Activated CD8-positive, alpha-beta T cell treated with anti-CD3 and anti-CD28 coated beads for 36 hours (primary cell): ENCODE measurements around the gene HLA-DOB. TPM values are rescaled to one million over a fixed set of nuclear protein-coding genes. Genes with fewer than 3 reads are reported as not detected.
A peak's percentile ranks its signal among the peaks of the same experiment; 100 is the strongest.

Experiments
- ATAC-seq: fragments of 200-7000 bp; cut with Tn5 transposase; one replicate; pipeline ENCODE4 v1.10.0; 2021; ENCODE audit warnings: mild to moderate bottlenecking, moderate library complexity
- CTCF ChIA-PET: fragments of 350-600 bp; sonication (Branson Sonifier 250); formaldehyde crosslinking; loops from one replicate; lab custom pipeline; 2021; ENCODE audit warnings: antibody characterized with exemption; lab: Charles Lee
- POLR2A ChIA-PET: fragments of 350-600 bp; sonication (Branson Sonifier 250); formaldehyde crosslinking; loops from one replicate; lab custom pipeline; 2021; ENCODE audit warnings: antibody characterized with exemption; lab: Charles Lee
- DNase-seq: peaks from one replicate; pipeline ENCODE4 v3.0.0-alpha.2; 2020
- H3K27ac Mint-ChIP-seq: one replicate; pipeline ENCODE4 v1.8.0; 2021; ENCODE audit warnings: mild to moderate bottlenecking, mixed read lengths
- H3K27me3 Mint-ChIP-seq: one replicate; pipeline ENCODE4 v1.8.0; 2021; ENCODE audit warnings: mixed read lengths
- H3K36me3 Mint-ChIP-seq: one replicate; pipeline ENCODE4 v1.8.0; 2021; ENCODE audit warnings: low read depth, mixed read lengths
- H3K4me1 Mint-ChIP-seq: one replicate; pipeline ENCODE4 v1.8.0; 2021; ENCODE audit warnings: low read depth, mixed read lengths
- H3K4me3 Mint-ChIP-seq: one replicate; pipeline ENCODE4 v1.8.0; 2021; ENCODE audit warnings: mild to moderate bottlenecking, moderate library complexity, mixed read lengths
- H3K9me3 Mint-ChIP-seq: one replicate; pipeline ENCODE4 v1.8.0; 2021; ENCODE audit warnings: mixed read lengths
- CTCF ChIP-seq: fragments of 200-600 bp; IDR thresholded peaks from one replicate; pipeline ENCODE4 v1.8.0; 2022; ENCODE audit warnings: antibody characterized with exemption, mild to moderate bottlenecking
- intact Hi-C: fragments of 100-400 bp; cut with micrococcal nuclease; formaldehyde crosslinking; loops from one replicate; pipeline ENCODE4 v1.10.0; 2022
- total RNA-seq, 2 experiments: library from RNA; stranded (reverse); gene quantifications; one replicate each; pipeline ENCODE4 v1.2.3, GENCODE V29; 2021

The HLA-DOB gene
- total RNA-seq, 2 experiments from 2014 or later: 10.2 to 11.6 TPM

GRCh38 chr6:32849126-32849525, 32.3 kb upstream of the HLA-DOB start:
- Mint-ChIP-seq H3K4me3 (peak overlapping the region; percentile 97), H3K27ac (peak overlapping the region; percentile 99), H3K36me3 (peaks cover 85% of the 10 kb centered on the region), H3K9me3 (no peaks in the 10 kb centered on the region), H3K4me1 (peaks cover 49% of the 10 kb centered on the region), H3K27me3 (no peaks in the 10 kb centered on the region)
- ChIA-PET POLR2A (interaction anchor here (0.6 to 3.8 kb wide), 5 partner anchors 9 to 132 kb away, joined by 3 to 82 read pairs (median 3); partner anchors contain the start of gene TAP2), CTCF (interaction anchor here (3.0 to 3.4 kb wide), 2 partner anchors 10 to 19 kb away, joined by 17 to 44 read pairs; partner anchors contain the start of gene TAP2)
- intact Hi-C loops: no loop called here
- DNase-seq (no peak), ATAC-seq (no peak)
- no peak for TF ChIP-seq CTCF

GRCh38 chr6:32847795-32848194, 31.0 kb upstream of the HLA-DOB start:
- H3K27me3 Mint-ChIP-seq: no peaks in the 10 kb centered on the region
- ATAC-seq: no peak
- intact Hi-C loops: no loop called here
- CTCF ChIA-PET: interaction anchor here (0.5 to 1.7 kb wide), 2 partner anchors 8 to 9 kb away, joined by 4 to 5 read pairs; partner anchors contain the start of gene TAP2
- H3K36me3 Mint-ChIP-seq: peaks cover 95% of the 10 kb centered on the region
- H3K27ac Mint-ChIP-seq: peak overlapping the region; percentile 99
- POLR2A ChIA-PET: interaction anchor here (1.0 to 5.1 kb wide), 3 partner anchors 9 to 1307 kb away, joined by 3 to 135 read pairs (median 6); partner anchors contain the start of genes BRD2 and TAP2
- H3K9me3 Mint-ChIP-seq: no peaks in the 10 kb centered on the region
- H3K4me1 Mint-ChIP-seq: peaks cover 49% of the 10 kb centered on the region
- TF ChIP-seq CTCF: peak; percentile 13
- H3K4me3 Mint-ChIP-seq: peak overlapping the region; percentile 97
- DNase-seq: no peak

GRCh38 chr6:32847004-32847403, 30.2 kb upstream of the HLA-DOB start:
- intact Hi-C loops: no loop called here
- H3K27me3 Mint-ChIP-seq: no peaks in the 10 kb centered on the region
- ChIA-PET POLR2A (interaction anchor here (1.7 to 10.7 kb wide), 4 partner anchors 8 to 125 kb away, joined by 6 to 458 read pairs (median 74); partner anchors contain the start of genes BRD2, PSMB9, TAP1 and TAP2), CTCF (interaction anchor here (0.5 to 10.1 kb wide), 5 partner anchors 8 to 138 kb away, joined by 4 to 400 read pairs (median 16); partner anchors contain the start of genes PSMB9, TAP1 and TAP2)
- DNase-seq: no peak
- ATAC-seq: no peak
- peaks cover 95% of the 10 kb centered on the region for H3K36me3 Mint-ChIP-seq
- no peak for TF ChIP-seq CTCF
- H3K4me3 Mint-ChIP-seq: peak overlapping the region; percentile 97
- H3K4me1 Mint-ChIP-seq: peaks cover 53% of the 10 kb centered on the region
- peak overlapping the region; percentile 99 for H3K27ac Mint-ChIP-seq
- H3K9me3 Mint-ChIP-seq: no peaks in the 10 kb centered on the region

- Mint-ChIP-seq H3K4me1 (peaks cover 60% of the 10 kb centered on the region), H3K9me3 (no peaks in the 10 kb centered on the region), H3K4me3 (peak overlapping the region; percentile 97), H3K27ac (peak overlapping the region; percentile 99), H3K36me3 (peaks cover 94% of the 10 kb centered on the region), H3K27me3 (no peaks in the 10 kb centered on the region)
- intact Hi-C loops: loop anchor here (2.0 kb wide), 1 partner anchor 125 kb away; no protein-coding TSS in a partner anchor
- peak; percentile 67 for DNase-seq
- ChIA-PET CTCF (interaction anchor here (0.9 to 10.1 kb wide), 9 partner anchors 13 to 140 kb away, joined by 3 to 400 read pairs (median 4); partner anchors contain the start of genes PSMB9 and TAP1), POLR2A (interaction anchor here (0.7 to 10.7 kb wide), 17 partner anchors 11 to 668 kb away, joined by 3 to 458 read pairs (median 6); partner anchors contain the start of genes BRD2, HLA-DQB1, PSMB9 and RPS18)
- TF ChIP-seq CTCF: no peak
- peak; percentile 7 for ATAC-seq
Measured at GRCh38 chr6:32845384-32845884, 28.6 kb upstream of the HLA-DOB start.
